Endodermal cell (in vitro differentiated cells): Measurements from ENCODE around the gene AKR7A2. TPM values are rescaled to one million over a fixed set of nuclear protein-coding genes. Genes with fewer than 3 reads are reported as not detected.
A peak's percentile ranks its signal among the peaks of the same experiment; 100 is the strongest.

Source experiments
- DNase-seq: peaks from one replicate; pipeline ENCODE4 v3.0.0-alpha.2; 2017
- H3K27ac ChIP-seq: 2 replicates; pipeline ENCODE4 v1.5.1; 2013; ENCODE audit warnings: mild to moderate bottlenecking, low read depth, low read length, moderate library complexity
- H3K27me3 ChIP-seq: 2 replicates; pipeline ENCODE4 v1.6.1; 2013; ENCODE audit warnings: mild to moderate bottlenecking, low read length, moderate library complexity; ENCODE audit not compliant: insufficient read depth, control insufficient read depth, poor library complexity, severe bottlenecking
- H3K36me3 ChIP-seq: 2 replicates; pipeline ENCODE4 v1.7.0; 2013; ENCODE audit warnings: mild to moderate bottlenecking, low read length, moderate library complexity; ENCODE audit not compliant: control insufficient read depth, insufficient read depth
- H3K4me1 ChIP-seq: one replicate; pipeline ENCODE4 v1.7.0; 2013; ENCODE audit warnings: low read length; ENCODE audit not compliant: control insufficient read depth, insufficient read depth
- H3K4me3 ChIP-seq: 2 replicates; pipeline ENCODE4 v1.5.1; 2013; ENCODE audit warnings: mild to moderate bottlenecking, low read length, moderate library complexity
- H3K9ac ChIP-seq: 2 replicates; pipeline ENCODE4 v1.6.1; 2013; ENCODE audit warnings: mild to moderate bottlenecking, low read length, moderate library complexity; ENCODE audit not compliant: poor library complexity, severe bottlenecking; ENCODE audit errors: extremely low read depth
- H3K9me3 ChIP-seq: 2 replicates; pipeline ENCODE4 v1.6.1; 2013; ENCODE audit warnings: mild to moderate bottlenecking, low read length, moderate library complexity; ENCODE audit not compliant: control insufficient read depth
- H3K27ac Mint-ChIP-seq: 2 replicates; pipeline ENCODE4 v1.8.0; 2020; ENCODE audit warnings: mixed read lengths
- H3K27me3 Mint-ChIP-seq: 2 replicates; pipeline ENCODE4 v1.8.0; 2021; ENCODE audit warnings: mild to moderate bottlenecking, mixed read lengths; ENCODE audit not compliant: insufficient read depth
- H3K36me3 Mint-ChIP-seq: 2 replicates; pipeline ENCODE4 v1.8.0; 2020; ENCODE audit warnings: low read depth, mixed read lengths
- H3K4me1 Mint-ChIP-seq: 2 replicates; pipeline ENCODE4 v1.8.0; 2020; ENCODE audit warnings: mixed read lengths
- H3K4me3 Mint-ChIP-seq: 2 replicates; pipeline ENCODE4 v1.8.0; 2020; ENCODE audit warnings: mild to moderate bottlenecking, moderate library complexity, mixed read lengths
- H3K9me3 Mint-ChIP-seq: 2 replicates; pipeline ENCODE4 v1.8.0; 2020; ENCODE audit warnings: mild to moderate bottlenecking, mixed read lengths
- CTCF ChIP-seq: fragments of 200-600 bp; sonication (generic); conservative IDR thresholded peaks from 2 replicates; pipeline ENCODE4 v1.5.0; 2021; ENCODE audit warnings: antibody characterized with exemption, mild to moderate bottlenecking
- WGBS, 2 experiments: methylation state at CpG; one replicate each; pipeline versions ENCODE4 v1.1.5 to v1.1.7; 2013; ENCODE audit warnings: missing lambda C conversion rate in 2 of 2, mixed read lengths in 1 of 2; ENCODE audit not compliant: insufficient coverage in 1 of 2, insufficient read length in 1 of 2; 5-methylcytosine and 5-hydroxymethylcytosine counted together
- long read RNA-seq, 4 experiments: library from polyadenylated mRNA in 2 of 4; library from RNA in 1 of 4; library from capped mRNA in 1 of 4; stranded (forward) in 3 of 4; unstranded in 1 of 4; transcript quantifications; one replicate each; pipeline ENCODE4 v2.0.0, GENCODE V29; 2020 to 2021; ENCODE audit warnings: inconsistent platforms in 1 of 4
- polyA plus RNA-seq, 2 experiments: library from polyadenylated mRNA; stranded (reverse); fragments of 50-300 nt; gene quantifications; one replicate each; pipeline ENCODE4 v1.2.3, GENCODE V29; 2013
- total RNA-seq, 2 donors: library from RNA; stranded (reverse); fragmentation: NEBNext Ultra II Directional in 1 of 2; extraction: Animal tissue kit (Norgen Biotek cat#: 25700) in 1 of 2; gene quantifications; 2 replicates in 1 of 2; 3 replicates in 1 of 2; pipeline ENCODE4 v1.2.1, GENCODE V29; 2021

Gene AKR7A2
- total RNA-seq: 10 to 100 TPM; 47.8 to 66.1 TPM
- 53.1 TPM for polyA plus RNA-seq (2013, experiment 1 of 2)
- 52.3 TPM for polyA plus RNA-seq (2013, experiment 2 of 2)
- long read RNA-seq, experiment 1, transcript AKR7A2-201 (7 exons, 1,362 nt): major isoform, 48 of 53 reads
- long read RNA-seq, experiment 1, partial matches to known transcripts: 3 of 53 reads
- long read RNA-seq, experiment 1, other reads (novel, unspliced or antisense): 2 of 53 reads
- long read RNA-seq, experiment 2, transcript AKR7A2-201 (7 exons, 1,362 nt): major isoform, 61 of 69 reads
- long read RNA-seq, experiment 2, partial matches to known transcripts: 5 of 69 reads
- long read RNA-seq, experiment 2, other reads (novel, unspliced or antisense): 3 of 69 reads
- long read RNA-seq, experiment 3, transcript AKR7A2-201 (7 exons, 1,362 nt): major isoform, 283 of 300 reads
- long read RNA-seq, experiment 3, partial matches to known transcripts: 3 of 300 reads
- long read RNA-seq, experiment 3, other reads (novel, unspliced or antisense): 11 of 300 reads
- long read RNA-seq, experiment 4: 0 reads

GRCh38 chr1:19311931-19312781, at the start of gene AKR7A2, which contains the start of gene SLC66A1:
TSS of gene AKR7A2 (minus strand) at chr1:19312144. CDS start at chr1:19312124, 20 bp downstream.
TSS of gene SLC66A1 (plus strand) at chr1:19312326. CDS start at chr1:19317678, 5,352 bp downstream.
- peak within 1 kb of the TSS; percentile 91 for H3K4me3 ChIP-seq
- peak within 1 kb of the TSS; percentile 85 for H3K9ac ChIP-seq
- H3K27me3 ChIP-seq: no peaks in the 10 kb centered on the region
- 0% methylated on average over 12 to 105 of the region's 105 CpGs for WGBS, 2 experiments
- H3K9me3 ChIP-seq: no peaks in the 10 kb centered on the region
- peak within 1 kb of the TSS; percentile 77 for H3K27ac Mint-ChIP-seq
- peaks cover 17% of the 10 kb centered on the region for H3K36me3 ChIP-seq
- no peak within 1 kb of the TSS for H3K27ac ChIP-seq
- H3K27me3 Mint-ChIP-seq: no peaks in the 10 kb centered on the region
- H3K36me3 Mint-ChIP-seq: peaks cover 16% of the 10 kb centered on the region
- H3K9me3 Mint-ChIP-seq: no peaks in the 10 kb centered on the region
- H3K4me1 Mint-ChIP-seq: peaks cover 15% of the 10 kb centered on the region
- no peak for TF ChIP-seq CTCF
- peaks cover 3% of the 10 kb centered on the region for H3K4me1 ChIP-seq
- DNase-seq: peak; percentile 95
- H3K4me3 Mint-ChIP-seq: peak within 1 kb of the TSS; percentile 78

- 93 to 95% methylated on average over 15 to 18 of the region's 18 CpGs for WGBS, 2 experiments
Observed at GRCh38 chr1:19360843-19361610, 49.1 kb upstream of the AKR7A2 start.

More at GRCh38 chr1:19360843-19361610, 49.1 kb upstream of the AKR7A2 start:
- no peak for TF ChIP-seq CTCF
- Mint-ChIP-seq H3K27me3 (no peaks in the 10 kb centered on the region), H3K27ac (peak overlapping the region; percentile 73), H3K4me3 (no peak overlapping the region), H3K9me3 (no peaks in the 10 kb centered on the region), H3K4me1 (peaks cover 27% of the 10 kb centered on the region), H3K36me3 (peaks cover 28% of the 10 kb centered on the region)
- H3K27me3 ChIP-seq: no peaks in the 10 kb centered on the region
- H3K4me1 ChIP-seq: no peaks in the 10 kb centered on the region
- no peak overlapping the region for H3K9ac ChIP-seq
- peaks cover 46% of the 10 kb centered on the region for H3K36me3 ChIP-seq
- no peak overlapping the region for H3K27ac ChIP-seq
- no peak for DNase-seq
- no peaks in the 10 kb centered on the region for H3K9me3 ChIP-seq
- no peak overlapping the region for H3K4me3 ChIP-seq
